CD4-positive, alpha-beta T cell treated with Interleukin-6 for 4 hours (primary cell): ENCODE data around the gene COQ7.
A peak's percentile ranks its signal among the peaks of the same experiment; 100 is the strongest.

Source experiments
- DNase-seq: peaks from one replicate; pipeline ENCODE4 v3.0.0-alpha.2; 2020; ENCODE audit warnings: mixed read lengths

Gene COQ7

GRCh38 chr16:19067349-19068236 lies at the start of gene COQ7:
TSS of gene COQ7 (plus strand) at chr16:19067614. CDS start at chr16:19067665, 51 bp downstream.
- peak; percentile 98 for DNase-seq

- DNase-seq, result no peak
Observed at GRCh38 chr16:19020689-19021088, 46.7 kb upstream of the COQ7 start.

GRCh38 chr16:19021747-19022146 lies 45.7 kb upstream of the COQ7 start:
- no peak for DNase-seq

- no peak for DNase-seq
Observed at GRCh38 chr16:19027416-19027815, 40.0 kb upstream of the COQ7 start.

GRCh38 chr16:19029980-19030379 lies 37.4 kb upstream of the COQ7 start:
- no peak for DNase-seq

- DNase-seq, result no peak
Observed at GRCh38 chr16:19031738-19032137, 35.7 kb upstream of the COQ7 start.

- DNase-seq, result no peak
Observed at GRCh38 chr16:19033761-19034160, 33.7 kb upstream of the COQ7 start.

- no peak for DNase-seq
Observed at GRCh38 chr16:19040400-19040799, 27.0 kb upstream of the COQ7 start.

GRCh38 chr16:19044769-19045168 lies 22.6 kb upstream of the COQ7 start:
- no peak for DNase-seq

- DNase-seq, result no peak
Observed at GRCh38 chr16:19046062-19046461, 21.4 kb upstream of the COQ7 start.

- no peak for DNase-seq
Observed at GRCh38 chr16:19062706-19063105, 4.7 kb upstream of the COQ7 start.

- DNase-seq, result no peak
Observed at GRCh38 chr16:19066988-19067348, 446 bp upstream of the COQ7 start.

- DNase-seq, result no peak
Observed at GRCh38 chr16:19068237-19068815, 912 bp downstream of the COQ7 start.

- DNase-seq, result peak; percentile 52
Observed at GRCh38 chr16:19071811-19072777, 4.7 kb downstream of the COQ7 start.

- no peak for DNase-seq
Observed at GRCh38 chr16:19073344-19073743, 5.9 kb downstream of the COQ7 start.

- no peak for DNase-seq
Observed at GRCh38 chr16:19073863-19074262, 6.4 kb downstream of the COQ7 start.

- no peak for DNase-seq
Observed at GRCh38 chr16:19075511-19075910, 8.1 kb downstream of the COQ7 start.

- DNase-seq, result no peak
Observed at GRCh38 chr16:19077879-19078278, 10.5 kb downstream of the COQ7 start.

- DNase-seq, result no peak
Observed at GRCh38 chr16:19083670-19084069, 16.3 kb downstream of the COQ7 start.

- DNase-seq, result no peak
Observed at GRCh38 chr16:19084139-19084538, 16.7 kb downstream of the COQ7 start.

- no peak for DNase-seq
Observed at GRCh38 chr16:19084879-19085278, 17.5 kb downstream of the COQ7 start.

- DNase-seq, result no peak
Observed at GRCh38 chr16:19085679-19086200, 18.3 kb downstream of the COQ7 start.
